GM18499 (cell line): ENCODE results near the gene BBS4.
"Not testable (repeated sequence)": the region's sequence is repeated elsewhere in the genome, so short reads cannot be mapped to it uniquely, and the experiment has no call there.

ENCODE experiments used
- ATAC-seq: cut with Tn5 transposase; IDR thresholded peaks from one replicate; pipeline ENCODE4 v1.9.1; 2021; ENCODE audit warnings: moderate number of reproducible peaks; ENCODE audit not compliant: insufficient read depth, unreplicated experiment

BBS4 gene

GRCh38 chr15:72685925-72686794, at the start of gene BBS4, which contains the start of gene HIGD2B:
Gene BBS4, plus strand, starts transcription at chr15:72686207. Its CDS starts 21 bp downstream, at chr15:72686228.
Gene HIGD2B, minus strand, starts transcription at chr15:72686182. Its CDS starts 9,808 bp downstream, at chr15:72676374.
- ATAC-seq: peak; percentile 81

- not testable (repeated sequence) for ATAC-seq
Measured at GRCh38 chr15:72636519-72637282, 49.3 kb upstream of the BBS4 start.

- not testable (repeated sequence) for ATAC-seq
Measured at GRCh38 chr15:72639759-72640483, 46.1 kb upstream of the BBS4 start.

- ATAC-seq: not testable (repeated sequence)
Measured at GRCh38 chr15:72642271-72642670, 43.7 kb upstream of the BBS4 start.

GRCh38 chr15:72648631-72649253, 37.3 kb upstream of the BBS4 start:
- not testable (repeated sequence) for ATAC-seq

- not testable (repeated sequence) for ATAC-seq
Measured at GRCh38 chr15:72654397-72654796, 31.6 kb upstream of the BBS4 start, which contains the start of gene GOLGA6B. Gene GOLGA6B, plus strand, starts transcription at chr15:72654697. Its CDS starts 41 bp downstream, at chr15:72654738.

GRCh38 chr15:72656014-72656413, 30.0 kb upstream of the BBS4 start:
- ATAC-seq: not testable (repeated sequence)

- ATAC-seq: not testable (repeated sequence)
Measured at GRCh38 chr15:72661081-72661480, 24.9 kb upstream of the BBS4 start.

- not testable (repeated sequence) for ATAC-seq
Measured at GRCh38 chr15:72663931-72664330, 22.1 kb upstream of the BBS4 start.

GRCh38 chr15:72665706-72666105, 20.3 kb upstream of the BBS4 start:
- not testable (repeated sequence) for ATAC-seq

GRCh38 chr15:72669803-72670202, 16.2 kb upstream of the BBS4 start:
- ATAC-seq: not testable (repeated sequence)

- peak; percentile 75 for ATAC-seq
Measured at GRCh38 chr15:72670656-72671352, 15.2 kb upstream of the BBS4 start.

- ATAC-seq: no peak
Measured at GRCh38 chr15:72671525-72671924, 14.5 kb upstream of the BBS4 start.

- ATAC-seq: no peak
Measured at GRCh38 chr15:72676838-72677237, 9.2 kb upstream of the BBS4 start.

- ATAC-seq: no peak
Measured at GRCh38 chr15:72680931-72681330, 5.1 kb upstream of the BBS4 start.

- no peak for ATAC-seq
Measured at GRCh38 chr15:72682772-72683171, 3.2 kb upstream of the BBS4 start.

GRCh38 chr15:72685301-72685924, 594 bp upstream of the BBS4 start:
- ATAC-seq: no peak

- ATAC-seq: no peak
Measured at GRCh38 chr15:72688697-72689096, 2.7 kb downstream of the BBS4 start.

GRCh38 chr15:72690938-72691337, 4.9 kb downstream of the BBS4 start:
- no peak for ATAC-seq
